ENCODE measurements around the gene PDE6G. TPM values are rescaled to one million over a fixed set of nuclear protein-coding genes. Genes with fewer than 3 reads are reported as not detected.
A peak's percentile ranks its signal among the peaks of the same experiment; 100 is the strongest.

Gene PDE6G
- total RNA-seq, 4 donors from 2014 or later = not detected

DNA sequence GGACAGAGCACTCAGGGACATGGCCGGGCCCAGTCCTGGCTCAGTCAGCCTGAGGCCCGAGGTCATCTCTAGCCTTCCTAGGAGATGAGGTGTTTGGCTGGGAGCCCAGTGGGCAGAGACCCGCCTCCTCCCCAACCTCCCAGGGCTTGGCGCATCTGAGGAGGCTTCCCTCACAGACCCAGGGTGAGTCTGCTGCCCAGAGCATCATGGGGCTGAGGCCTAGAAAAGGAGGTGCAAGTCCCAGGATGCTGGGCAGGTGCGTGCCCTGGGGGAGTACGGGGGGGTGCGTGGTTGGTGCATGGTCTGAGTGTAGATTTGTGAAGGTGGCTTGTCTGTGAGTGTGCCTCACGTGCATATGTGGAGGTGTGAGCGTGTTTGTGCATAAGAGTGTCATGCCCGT lies 4.7 kb downstream of the PDE6G start:
- 88 to 90% methylated on average over 2 to 6 of the region's 10 CpGs for WGBS, 2 donors
- Histone ChIP-seq H3K9me3 (peaks cover 0 to 8% (median 0%) of the 10 kb centered on the region in 3 donors), H3K27ac (no peak overlapping the region), H3K4me3 (no peak overlapping the region), H3K4me1 (peaks cover 0 to 9% (median 0%) of the 10 kb centered on the region in 3 donors), H3K27me3 (peaks cover 5 to 87% (median 8%) of the 10 kb centered on the region in 4 donors), H3K36me3 (no peaks in the 10 kb centered on the region)
- TF ChIP-seq POLR2A (IDR thresholded peaks at IDR 0.05) = no peak
- TF ChIP-seq, protein P1, sequence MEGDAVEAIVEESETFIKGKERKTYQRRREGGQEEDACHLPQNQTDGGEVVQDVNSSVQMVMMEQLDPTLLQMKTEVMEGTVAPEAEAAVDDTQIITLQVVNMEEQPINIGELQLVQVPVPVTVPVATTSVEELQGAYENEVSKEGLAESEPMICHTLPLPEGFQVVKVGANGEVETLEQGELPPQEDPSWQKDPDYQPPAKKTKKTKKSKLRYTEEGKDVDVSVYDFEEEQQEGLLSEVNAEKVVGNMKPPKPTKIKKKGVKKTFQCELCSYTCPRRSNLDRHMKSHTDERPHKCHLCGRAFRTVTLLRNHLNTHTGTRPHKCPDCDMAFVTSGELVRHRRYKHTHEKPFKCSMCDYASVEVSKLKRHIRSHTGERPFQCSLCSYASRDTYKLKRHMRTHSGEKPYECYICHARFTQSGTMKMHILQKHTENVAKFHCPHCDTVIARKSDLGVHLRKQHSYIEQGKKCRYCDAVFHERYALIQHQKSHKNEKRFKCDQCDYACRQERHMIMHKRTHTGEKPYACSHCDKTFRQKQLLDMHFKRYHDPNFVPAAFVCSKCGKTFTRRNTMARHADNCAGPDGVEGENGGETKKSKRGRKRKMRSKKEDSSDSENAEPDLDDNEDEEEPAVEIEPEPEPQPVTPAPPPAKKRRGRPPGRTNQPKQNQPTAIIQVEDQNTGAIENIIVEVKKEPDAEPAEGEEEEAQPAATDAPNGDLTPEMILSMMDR (IDR thresholded peaks at IDR 0.05) = no peak
- no peak for DNase-seq
- intact Hi-C loops (cut with DNase I) = no loop called here

DNA sequence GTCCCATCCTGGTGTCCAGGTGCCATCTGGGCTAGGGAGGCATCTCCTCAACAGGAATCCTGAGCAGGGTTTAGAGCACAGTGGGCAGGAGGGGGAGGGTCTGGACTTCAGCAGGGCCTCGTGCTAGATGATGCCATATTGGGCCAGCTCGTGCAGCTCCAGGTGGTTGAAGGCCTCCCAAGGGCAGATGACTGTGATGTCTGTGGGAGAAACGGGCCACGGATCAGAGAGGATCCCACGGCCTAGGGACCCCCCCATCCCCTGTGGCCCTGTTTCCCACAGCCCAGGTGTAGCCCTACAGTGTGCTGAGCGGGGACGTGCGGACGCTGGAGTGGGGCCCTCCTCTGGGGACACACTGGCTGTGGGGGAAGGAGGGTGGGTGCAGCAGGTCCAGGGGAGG lies 5.4 kb downstream of the PDE6G start:
- no peak for DNase-seq

DNA sequence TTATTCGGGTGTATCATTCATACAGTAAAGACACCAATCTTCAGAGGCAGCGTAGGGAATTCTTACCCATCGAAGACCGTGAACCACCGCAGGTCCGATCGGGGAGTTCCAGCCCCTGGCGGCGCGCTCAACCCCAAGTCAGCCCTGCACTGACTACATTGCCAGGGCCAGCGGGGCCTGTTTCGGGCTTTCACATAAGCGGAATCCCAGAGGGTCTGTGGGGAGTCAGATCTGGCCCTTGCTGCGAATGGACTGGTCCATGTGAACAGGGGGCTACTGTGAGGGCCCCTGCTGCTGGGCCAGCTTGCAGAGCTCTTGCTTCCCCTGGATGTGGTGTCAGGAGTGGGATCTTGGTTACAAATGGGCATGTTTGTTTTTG lies 7.6 kb downstream of the PDE6G start:
- Histone ChIP-seq H3K4me3 (no peak overlapping the region), H3K36me3 (no peaks in the 10 kb centered on the region), H3K27ac (no peak overlapping the region), H3K9me3 (peaks cover 0 to 8% (median 0%) of the 10 kb centered on the region in 3 donors), H3K27me3 (peaks cover 5 to 72% (median 8%) of the 10 kb centered on the region in 4 donors), H3K4me1 (peaks cover 0 to 9% (median 0%) of the 10 kb centered on the region in 3 donors)
- intact Hi-C loops (cut with DNase I) = no loop called here
- no peak for DNase-seq
- TF ChIP-seq POLR2A (IDR thresholded peaks at IDR 0.05) = no peak
- TF ChIP-seq, protein P1 (IDR thresholded peaks at IDR 0.05) = no peak
- WGBS, 2 donors = 80 to 89% methylated on average over 11 to 13 of the region's 14 CpGs

More for the DNA sequence above, 5.4 kb downstream of the PDE6G start:
- H3K4me1 ChIP-seq = peaks cover 0 to 9% (median 0%) of the 10 kb centered on the region in 3 donors
- TF ChIP-seq, protein P1 (IDR thresholded peaks at IDR 0.05) = no peak
- no peak for TF ChIP-seq POLR2A (IDR thresholded peaks at IDR 0.05)
- H3K9me3 ChIP-seq = peaks cover 0 to 8% (median 0%) of the 10 kb centered on the region in 3 donors
- H3K36me3 ChIP-seq = no peaks in the 10 kb centered on the region
- no peak overlapping the region for H3K4me3 ChIP-seq
- intact Hi-C loops (cut with DNase I) = no loop called here
- WGBS, 2 donors = no CpG with 5 or more reads among the region's 9 CpGs
- no peak overlapping the region for H3K27ac ChIP-seq
- peaks cover 5 to 89% (median 8%) of the 10 kb centered on the region in 4 donors for H3K27me3 ChIP-seq

DNA sequence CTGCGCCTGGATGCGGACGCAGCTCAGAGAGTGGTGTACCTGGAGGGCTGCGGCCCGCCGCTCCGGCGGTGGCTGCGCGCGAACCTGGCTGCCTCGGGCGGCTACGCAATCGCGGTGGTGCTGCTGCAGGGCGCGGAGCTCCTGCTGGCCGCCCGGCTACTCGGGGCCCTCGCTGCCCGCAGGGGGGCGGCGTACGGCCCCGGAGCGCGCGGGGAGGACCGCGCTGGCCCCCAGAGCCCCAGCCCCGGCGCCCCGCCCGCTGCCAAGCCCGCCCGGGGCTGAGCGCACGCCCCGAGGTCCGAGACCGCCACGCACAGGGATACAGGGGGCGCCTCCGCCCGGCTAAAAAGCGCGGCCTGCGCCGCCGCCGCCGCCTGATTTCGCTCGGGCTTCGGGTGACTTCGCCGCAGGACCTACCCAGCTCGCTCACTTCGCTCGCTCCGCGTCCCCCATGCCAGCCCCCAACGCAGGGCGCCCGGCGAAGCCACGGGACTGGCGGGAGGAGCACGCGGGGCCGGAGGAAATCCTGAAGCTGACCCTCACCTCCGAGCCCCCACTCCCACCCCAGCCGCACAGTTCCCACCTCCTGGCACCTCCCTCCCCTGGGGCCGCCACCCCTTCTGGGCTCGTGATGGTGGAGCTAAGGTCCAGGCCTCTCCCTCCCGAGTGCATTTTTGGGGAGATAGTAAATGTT lies 8.2 kb downstream of the PDE6G start:
- 15 to 40% methylated on average over 2 to 5 of the region's 78 CpGs for WGBS, 2 donors
- Histone ChIP-seq H3K4me3 (peak overlapping the region in 1 of 4 donors; percentile 32), H3K9me3 (peaks cover 0 to 8% (median 0%) of the 10 kb centered on the region in 3 donors), H3K36me3 (no peaks in the 10 kb centered on the region), H3K27me3 (peaks cover 5 to 66% (median 8%) of the 10 kb centered on the region in 4 donors), H3K4me1 (peaks cover 0 to 9% (median 0%) of the 10 kb centered on the region in 3 donors), H3K27ac (no peak overlapping the region)
- no peak for DNase-seq
- TF ChIP-seq, protein P1 (IDR thresholded peaks at IDR 0.05) = no peak
- no peak for TF ChIP-seq POLR2A (IDR thresholded peaks at IDR 0.05)
- intact Hi-C loops (cut with DNase I) = no loop called here

DNA sequence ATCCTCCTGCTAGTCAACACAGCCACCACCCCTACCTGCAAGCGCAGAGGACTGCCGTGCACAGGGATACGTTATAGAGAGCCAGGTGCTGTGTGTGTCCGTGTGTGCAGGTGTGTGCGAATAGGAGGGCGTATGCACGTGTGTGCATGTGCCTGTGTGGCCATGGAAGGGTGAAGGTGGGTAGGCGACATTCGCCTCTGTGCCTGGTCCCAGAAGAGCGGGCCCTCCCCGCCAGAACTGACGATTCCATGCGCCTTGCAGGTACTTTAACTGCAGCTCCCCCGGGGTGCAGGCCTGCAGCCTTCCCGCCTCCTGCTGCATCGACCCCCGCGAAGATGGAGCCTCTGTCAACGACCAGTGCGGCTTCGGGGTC lies 8.7 kb downstream of the PDE6G start:
- Histone ChIP-seq H3K9me3 (peaks cover 0 to 8% (median 0%) of the 10 kb centered on the region in 3 donors), H3K4me1 (peaks cover 0 to 14% (median 1%) of the 10 kb centered on the region in 3 donors), H3K36me3 (no peaks in the 10 kb centered on the region), H3K27me3 (peaks cover 5 to 61% (median 8%) of the 10 kb centered on the region in 4 donors), H3K27ac (no peak overlapping the region), H3K4me3 (no peak overlapping the region)
- 52 to 80% methylated on average over 1 to 14 of the region's 21 CpGs for WGBS, 2 donors
- TF ChIP-seq POLR2A (IDR thresholded peaks at IDR 0.05) = no peak
- TF ChIP-seq, protein P1 (IDR thresholded peaks at IDR 0.05) = no peak
- intact Hi-C loops (cut with DNase I) = no loop called here
- DNase-seq = no peak
